Dedifferentiated amniotic fluid mesenchymal stem cell (primary cell): ENCODE results near the gene LHPP.

ENCODE experiments used
- DNase-seq: peaks from one replicate; pipeline ENCODE4 v3.0.0-alpha.2; 2016; ENCODE audit errors: extremely low spot score

LHPP gene

GRCh38 chr10:124643330-124644009 lies 181.8 kb downstream of the LHPP start:
- no peak for DNase-seq

- no peak for DNase-seq
Measured at GRCh38 chr10:124644236-124644635, 182.6 kb downstream of the LHPP start.

- no peak for DNase-seq
Measured at GRCh38 chr10:124644771-124645415, 183.3 kb downstream of the LHPP start.

- no peak for DNase-seq
Measured at GRCh38 chr10:124645467-124646095, 184.0 kb downstream of the LHPP start.

- no peak for DNase-seq
Measured at GRCh38 chr10:124646483-124647352, 185.1 kb downstream of the LHPP start.

- peak; percentile 15 for DNase-seq
Measured at GRCh38 chr10:124647421-124648130, 186.0 kb downstream of the LHPP start.

GRCh38 chr10:124648131-124648475 lies 186.5 kb downstream of the LHPP start:
- DNase-seq: no peak

- DNase-seq: peak; percentile 16
Measured at GRCh38 chr10:124648738-124649137, 187.1 kb downstream of the LHPP start.

- DNase-seq: no peak
Measured at GRCh38 chr10:124649214-124649613, 187.6 kb downstream of the LHPP start.

GRCh38 chr10:124650263-124650662 lies 188.6 kb downstream of the LHPP start:
- DNase-seq: no peak

GRCh38 chr10:124650820-124651401 lies 189.3 kb downstream of the LHPP start:
- no peak for DNase-seq

- DNase-seq: no peak
Measured at GRCh38 chr10:124651402-124651891, 189.8 kb downstream of the LHPP start.

- no peak for DNase-seq
Measured at GRCh38 chr10:124652200-124652599, 190.6 kb downstream of the LHPP start.

- no peak for DNase-seq
Measured at GRCh38 chr10:124652701-124653100, 191.1 kb downstream of the LHPP start.

GRCh38 chr10:124653311-124653710 lies 191.7 kb downstream of the LHPP start:
- DNase-seq: no peak

GRCh38 chr10:124653811-124654651 lies 192.4 kb downstream of the LHPP start:
- no peak for DNase-seq

GRCh38 chr10:124654686-124655085 lies 193.1 kb downstream of the LHPP start:
- no peak for DNase-seq

GRCh38 chr10:124655191-124656112 lies 193.8 kb downstream of the LHPP start:
- no peak for DNase-seq

GRCh38 chr10:124656113-124656490 lies 194.5 kb downstream of the LHPP start:
- DNase-seq: no peak
